H1 (cell line): Measurements from ENCODE around the gene YWHAB.

ENCODE experiments used
- HDAC6 ChIP-seq: IDR thresholded peaks from one replicate; pipeline ENCODE4 v1.7.1; 2012; ENCODE audit warnings: low read depth, mild to moderate bottlenecking, inconsistent platforms, low read length, moderate library complexity
- POLR2A ChIP-seq, 2 experiments: IDR thresholded peaks; 1 replicate in 1 of 2; 2 replicates in 1 of 2; pipeline ENCODE4 v1.6.1; 2011; ENCODE audit warnings: low read depth in 2 of 2, low read length in 2 of 2, mild to moderate bottlenecking in 2 of 2; ENCODE audit errors: control extremely low read depth in 1 of 2
- TF ChIP-seq, protein P1 (sequence below), 3 experiments: IDR thresholded peaks; 1 replicate in 2 of 3; 2 replicates in 1 of 3; pipeline versions ENCODE4 v1.5.1 to v1.6.1; 2011; ENCODE audit warnings: low read length in 3 of 3, mild to moderate bottlenecking in 3 of 3, inconsistent platforms in 2 of 3, low read depth in 1 of 3, moderate library complexity in 1 of 3; ENCODE audit not compliant: insufficient read depth in 1 of 3; ENCODE audit errors: control extremely low read depth in 1 of 3

GRCh38 chr20:44840826-44841225 lies 44.7 kb upstream of the YWHAB start:
- TF ChIP-seq, protein P1, sequence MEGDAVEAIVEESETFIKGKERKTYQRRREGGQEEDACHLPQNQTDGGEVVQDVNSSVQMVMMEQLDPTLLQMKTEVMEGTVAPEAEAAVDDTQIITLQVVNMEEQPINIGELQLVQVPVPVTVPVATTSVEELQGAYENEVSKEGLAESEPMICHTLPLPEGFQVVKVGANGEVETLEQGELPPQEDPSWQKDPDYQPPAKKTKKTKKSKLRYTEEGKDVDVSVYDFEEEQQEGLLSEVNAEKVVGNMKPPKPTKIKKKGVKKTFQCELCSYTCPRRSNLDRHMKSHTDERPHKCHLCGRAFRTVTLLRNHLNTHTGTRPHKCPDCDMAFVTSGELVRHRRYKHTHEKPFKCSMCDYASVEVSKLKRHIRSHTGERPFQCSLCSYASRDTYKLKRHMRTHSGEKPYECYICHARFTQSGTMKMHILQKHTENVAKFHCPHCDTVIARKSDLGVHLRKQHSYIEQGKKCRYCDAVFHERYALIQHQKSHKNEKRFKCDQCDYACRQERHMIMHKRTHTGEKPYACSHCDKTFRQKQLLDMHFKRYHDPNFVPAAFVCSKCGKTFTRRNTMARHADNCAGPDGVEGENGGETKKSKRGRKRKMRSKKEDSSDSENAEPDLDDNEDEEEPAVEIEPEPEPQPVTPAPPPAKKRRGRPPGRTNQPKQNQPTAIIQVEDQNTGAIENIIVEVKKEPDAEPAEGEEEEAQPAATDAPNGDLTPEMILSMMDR (IDR thresholded peaks at IDR 0.05; ENCODE audit: control extremely low read depth in 1 of 3, insufficient read depth in 1 of 3, low read depth in 1 of 3, low read length in 3 of 3): no peak
- TF ChIP-seq POLR2A (IDR thresholded peaks at IDR 0.05; ENCODE audit: control extremely low read depth in 1 of 2, low read depth in 2 of 2, low read length in 2 of 2) (no peak), HDAC6 (no peak)
